ENCODE measurements around the gene CALML3. TPM values are rescaled to one million over a fixed set of nuclear protein-coding genes. Genes with fewer than 3 reads are reported as not detected.

The CALML3 gene
- total RNA-seq, 1 donor from 2014 or later = not detected

- DNase-seq (ENCODE audit: low read depth) = peak; percentile 82
Observed at GRCh38 chr10:5525561-5526341, 990 bp downstream of the CALML3 start.

- DNase-seq (ENCODE audit: low read depth) = no peak
Observed at GRCh38 chr10:5526691-5527331, 2.0 kb downstream of the CALML3 start.

GRCh38 chr10:5527332-5528200 is 2.8 kb downstream of the CALML3 start:
- no peak for DNase-seq (ENCODE audit: low read depth)

GRCh38 chr10:5528989-5529701 is 4.4 kb downstream of the CALML3 start:
- DNase-seq (ENCODE audit: low read depth) = no peak

- DNase-seq (ENCODE audit: low read depth) = no peak
Observed at GRCh38 chr10:5529702-5530411, 5.1 kb downstream of the CALML3 start.

- no peak for DNase-seq (ENCODE audit: low read depth)
Observed at GRCh38 chr10:5530412-5530806, 5.6 kb downstream of the CALML3 start.

- no peak for DNase-seq (ENCODE audit: low read depth)
Observed at GRCh38 chr10:5530846-5531557, 6.2 kb downstream of the CALML3 start.

- no peak for DNase-seq (ENCODE audit: low read depth)
Observed at GRCh38 chr10:5531558-5532306, 7.0 kb downstream of the CALML3 start.

GRCh38 chr10:5532307-5532605 is 7.5 kb downstream of the CALML3 start:
- DNase-seq (ENCODE audit: low read depth) = no peak

- DNase-seq (ENCODE audit: low read depth) = no peak
Observed at GRCh38 chr10:5532618-5533097, 7.9 kb downstream of the CALML3 start.

- no peak for DNase-seq (ENCODE audit: low read depth)
Observed at GRCh38 chr10:5533098-5533731, 8.5 kb downstream of the CALML3 start.

GRCh38 chr10:5534051-5534821 is 9.5 kb downstream of the CALML3 start:
- no peak for DNase-seq (ENCODE audit: low read depth)

- peak; percentile 75 for DNase-seq (ENCODE audit: low read depth)
Observed at GRCh38 chr10:5534880-5535856, 10.4 kb downstream of the CALML3 start.

GRCh38 chr10:5536486-5537081 is 11.8 kb downstream of the CALML3 start:
- DNase-seq (ENCODE audit: low read depth) = no peak

GRCh38 chr10:5537684-5538083 is 12.9 kb downstream of the CALML3 start:
- DNase-seq (ENCODE audit: low read depth) = no peak

GRCh38 chr10:5538446-5538845 is 13.7 kb downstream of the CALML3 start:
- peak; percentile 89 for DNase-seq (ENCODE audit: low read depth)
